GM18870 (cell line): Measurements from ENCODE around the gene LCN15.
"Not testable (repeated sequence)": the region's sequence is repeated elsewhere in the genome, so short reads cannot be mapped to it uniquely, and the experiment has no call there.

Experiments
- ATAC-seq: cut with Tn5 transposase; IDR thresholded peaks from one replicate; pipeline ENCODE4 v1.9.1; 2021; ENCODE audit warnings: moderate library complexity; ENCODE audit not compliant: unreplicated experiment

LCN15 gene

GRCh38 chr9:136723362-136723976, 40.8 kb downstream of the LCN15 start:
- ATAC-seq = no peak

GRCh38 chr9:136722969-136723356, 41.4 kb downstream of the LCN15 start:
- no peak for ATAC-seq

- ATAC-seq = no peak
These were observed 42.0 kb downstream of the LCN15 start for GRCh38 chr9:136722093-136722968.

- ATAC-seq = no peak
These were observed 42.8 kb downstream of the LCN15 start for GRCh38 chr9:136721339-136722092.

- ATAC-seq = no peak
These were observed 43.4 kb downstream of the LCN15 start for GRCh38 chr9:136720898-136721338.

- no peak for ATAC-seq
These were observed 43.9 kb downstream of the LCN15 start for GRCh38 chr9:136720251-136720897.

GRCh38 chr9:136719195-136719880, 45.0 kb downstream of the LCN15 start:
- no peak for ATAC-seq

- no peak for ATAC-seq
These were observed 45.7 kb downstream of the LCN15 start for GRCh38 chr9:136718345-136719194.

DNA sequence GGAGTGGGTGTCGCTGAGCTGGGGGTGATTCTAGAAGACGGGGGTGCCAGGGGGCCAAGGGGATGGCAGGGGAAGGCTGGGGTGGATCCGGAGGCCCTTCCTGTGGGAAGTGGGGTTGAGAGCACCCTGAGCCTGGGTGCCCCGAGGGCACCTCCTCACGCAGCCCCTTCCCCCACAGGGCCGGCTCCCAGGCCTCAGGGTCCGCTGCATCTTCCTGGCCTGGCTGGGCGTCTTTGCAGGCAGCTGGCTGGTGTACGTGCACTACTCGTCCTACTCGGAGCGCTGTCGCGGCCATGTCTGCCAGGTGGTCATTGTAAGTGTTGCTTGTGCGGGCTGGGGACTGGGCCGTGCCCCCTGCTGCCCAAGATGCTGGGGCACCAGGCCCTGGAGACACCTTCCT, 46.9 kb downstream of the LCN15 start:
- no peak for ATAC-seq

GRCh38 chr9:136714893-136715274, 49.4 kb downstream of the LCN15 start:
- no peak for ATAC-seq

- no peak for ATAC-seq
These were observed 50.0 kb downstream of the LCN15 start for GRCh38 chr9:136714096-136714892.

DNA sequence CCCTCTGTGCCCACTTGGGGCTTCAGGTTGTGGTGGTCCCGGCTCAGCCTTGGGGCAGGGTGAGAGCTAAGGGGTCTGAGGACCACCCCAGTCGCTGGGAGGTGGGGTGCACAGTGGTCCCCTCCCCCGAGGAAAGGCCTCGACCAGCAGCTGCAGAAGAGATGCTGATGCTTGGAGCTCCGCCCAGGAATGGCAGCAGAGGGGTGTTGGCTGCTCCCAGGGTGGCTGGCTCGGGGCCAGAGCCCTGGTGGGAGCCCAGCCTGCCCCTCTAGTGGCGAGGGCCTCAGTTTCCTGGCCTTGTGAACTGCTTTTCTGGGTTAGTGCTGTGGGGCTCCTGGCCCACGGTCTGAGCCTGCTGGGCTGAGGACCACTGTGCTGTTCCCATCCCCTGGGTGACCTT, 50.8 kb downstream of the LCN15 start:
- ATAC-seq = no peak

GRCh38 chr9:136712690-136713544, 51.4 kb downstream of the LCN15 start:
- no peak for ATAC-seq

- no peak for ATAC-seq
These were observed 52.3 kb downstream of the LCN15 start, which contains the start of gene DIPK1B for GRCh38 chr9:136711751-136712689. Gene DIPK1B (plus strand): TSS chr9:136712572. CDS start chr9:136712666, 94 bp downstream.

DNA sequence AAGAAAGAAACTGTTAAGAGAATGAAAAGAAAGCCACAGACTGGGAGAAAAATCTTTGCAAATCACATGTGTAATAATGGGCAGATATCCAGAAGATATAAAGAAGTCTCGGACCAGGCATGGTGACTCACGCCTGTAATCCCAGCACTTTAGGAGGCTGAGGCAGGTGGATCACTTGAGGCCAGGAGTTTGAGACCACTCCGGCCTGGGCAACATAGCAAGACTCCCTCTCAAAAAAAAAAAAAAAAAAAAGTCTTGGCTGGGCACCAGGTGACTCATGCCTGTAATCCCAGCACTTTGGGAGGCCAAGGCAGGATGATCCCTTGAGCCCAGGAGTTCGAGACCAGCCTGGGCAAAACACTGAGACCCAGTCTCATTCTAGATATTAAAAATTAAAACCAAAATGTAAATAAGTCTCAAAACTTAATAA, 53.1 kb downstream of the LCN15 start:
- ATAC-seq = not testable (repeated sequence)

- no peak for ATAC-seq
These were observed 53.8 kb downstream of the LCN15 start for GRCh38 chr9:136710543-136710942.
